Activated naive CD8-positive, alpha-beta T cell treated with anti-CD3 and anti-CD28 coated beads, Interleukin-2, amount 10 ng/mL, durations not matched to agents 7 days and 5 days (primary cell): ENCODE measurements around the gene SLC8B1. TPM values are rescaled to one million over a fixed set of nuclear protein-coding genes. Genes with fewer than 3 reads are reported as not detected.
A peak's percentile ranks its signal among the peaks of the same experiment; 100 is the strongest.

ENCODE experiments used
- ATAC-seq: fragments of 150-1000 bp; cut with Tn5 transposase; one replicate; pipeline ENCODE4 v1.10.0; 2021; ENCODE audit warnings: low read depth, moderate library complexity
- POLR2A ChIA-PET: fragments of 350-600 bp; sonication (Branson Sonifier 250); formaldehyde crosslinking; loops from one replicate; lab custom pipeline; 2021; ENCODE audit warnings: antibody characterized with exemption; lab: Charles Lee
- DNase-seq: peaks from one replicate; pipeline ENCODE4 v3.0.0; 2021
- H3K27ac Mint-ChIP-seq: one replicate; pipeline ENCODE4 v1.8.0; 2022; ENCODE audit warnings: mild to moderate bottlenecking, mixed read lengths
- H3K27me3 Mint-ChIP-seq: one replicate; pipeline ENCODE4 v1.8.0; 2022; ENCODE audit warnings: mild to moderate bottlenecking, moderate library complexity, mixed read lengths
- H3K36me3 Mint-ChIP-seq: one replicate; pipeline ENCODE4 v1.8.0; 2021; ENCODE audit warnings: mild to moderate bottlenecking, mixed read lengths
- H3K4me1 Mint-ChIP-seq: one replicate; pipeline ENCODE4 v1.8.0; 2021; ENCODE audit warnings: mixed read lengths
- H3K4me3 Mint-ChIP-seq: one replicate; pipeline ENCODE4 v1.8.0; 2022; ENCODE audit warnings: mild to moderate bottlenecking, moderate library complexity, mixed read lengths
- H3K9me3 Mint-ChIP-seq: one replicate; pipeline ENCODE4 v1.8.0; 2021; ENCODE audit warnings: mixed read lengths
- total RNA-seq, 2 experiments: library from RNA; stranded (reverse); gene quantifications; one replicate each; pipeline ENCODE4 v1.2.3, GENCODE V29; 2021

SLC8B1 gene
- 10 to 100 TPM; 42.1 to 42.4 TPM for total RNA-seq

- Mint-ChIP-seq H3K36me3 (peaks cover 14% of the 10 kb centered on the region), H3K9me3 (no peaks in the 10 kb centered on the region), H3K27me3 (peaks cover 4% of the 10 kb centered on the region), H3K4me1 (peaks cover 15% of the 10 kb centered on the region), H3K4me3 (peak within 1 kb of the TSS; percentile 93), H3K27ac (peak within 1 kb of the TSS; percentile 68)
- POLR2A ChIA-PET, result interaction anchor here (0.5 to 1.7 kb wide), 10 partner anchors 11 to 823 kb away, joined by 3 to 9 read pairs (median 4); partner anchors contain the start of genes PLBD2 and SDSL
- ATAC-seq (peak; percentile 89), DNase-seq (peak; percentile 95)
These were observed at the start of gene SLC8B1 for GRCh38 chr12:113334786-113335539. Gene SLC8B1, minus strand, starts transcription at chr12:113335109. Its CDS starts 2,231 bp downstream, at chr12:113332878.

DNA sequence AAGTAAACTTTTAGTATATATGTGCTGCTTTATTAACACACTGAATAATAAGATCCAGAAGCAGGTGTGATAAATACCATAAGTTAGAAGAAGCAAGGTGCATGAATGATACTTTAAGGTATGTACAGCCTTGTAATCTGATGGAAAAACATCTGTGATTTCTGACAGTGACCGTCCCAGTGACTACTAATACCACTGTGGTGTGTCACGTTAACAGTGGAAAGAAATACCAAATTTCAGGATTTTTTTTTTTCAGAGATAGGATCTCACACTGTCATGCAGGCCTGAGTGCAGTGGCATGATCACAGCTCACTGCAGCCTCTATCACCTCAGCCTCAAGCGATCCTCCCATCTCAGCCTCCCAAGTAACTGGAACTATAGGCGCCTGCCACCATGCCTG is 47.3 kb upstream of the SLC8B1 start:
- Mint-ChIP-seq H3K36me3 (peaks cover 6% of the 10 kb centered on the region), H3K27ac (no peak overlapping the region)

DNA sequence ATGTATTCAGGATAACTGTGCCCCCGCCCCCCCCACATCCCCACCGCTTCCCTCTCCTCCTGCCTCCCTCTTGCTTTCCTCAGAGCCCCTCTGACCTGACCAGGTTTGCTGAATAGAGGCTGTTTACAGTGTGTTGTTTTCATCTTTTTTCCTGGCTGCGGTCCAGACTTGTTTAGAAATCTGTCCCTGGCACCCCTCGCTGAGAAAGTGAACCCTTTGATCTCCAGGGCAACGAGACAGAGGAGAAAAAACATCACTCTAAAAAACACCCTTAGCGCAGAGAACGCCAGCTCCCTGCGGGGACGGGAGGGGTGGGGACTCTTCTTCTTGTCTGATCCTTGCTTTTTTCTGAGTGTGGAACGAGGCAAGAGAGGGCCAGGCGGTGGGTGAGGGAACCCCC is 46.3 kb upstream of the SLC8B1 start:
- H3K4me3 Mint-ChIP-seq, result no peak overlapping the region
- no peaks in the 10 kb centered on the region for H3K4me1 Mint-ChIP-seq
- no peak for DNase-seq

More for the DNA sequence above, 47.3 kb upstream of the SLC8B1 start:
- Mint-ChIP-seq H3K27me3 (no peaks in the 10 kb centered on the region), H3K4me3 (no peak overlapping the region), H3K4me1 (no peaks in the 10 kb centered on the region), H3K9me3 (no peaks in the 10 kb centered on the region)
- DNase-seq (no peak), ATAC-seq (no peak)
- POLR2A ChIA-PET, result no interaction called here

GRCh38 chr12:113378291-113378690 is 43.4 kb upstream of the SLC8B1 start:
- H3K9me3 Mint-ChIP-seq, result no peaks in the 10 kb centered on the region

More for the DNA sequence above, 46.3 kb upstream of the SLC8B1 start:
- H3K27me3 Mint-ChIP-seq, result no peaks in the 10 kb centered on the region
- H3K36me3 Mint-ChIP-seq, result peaks cover 6% of the 10 kb centered on the region
- no peaks in the 10 kb centered on the region for H3K9me3 Mint-ChIP-seq
- no peak for ATAC-seq
- H3K27ac Mint-ChIP-seq, result no peak overlapping the region
- POLR2A ChIA-PET, result no interaction called here

GRCh38 chr12:113374823-113375428 is 40.0 kb upstream of the SLC8B1 start:
- Mint-ChIP-seq H3K27me3 (no peaks in the 10 kb centered on the region), H3K4me3 (no peak overlapping the region), H3K9me3 (no peaks in the 10 kb centered on the region), H3K4me1 (peaks cover 6% of the 10 kb centered on the region), H3K36me3 (peaks cover 14% of the 10 kb centered on the region), H3K27ac (no peak overlapping the region)
- DNase-seq, result no peak
- no peak for ATAC-seq
- POLR2A ChIA-PET, result no interaction called here

More at GRCh38 chr12:113378291-113378690, 43.4 kb upstream of the SLC8B1 start:
- Mint-ChIP-seq H3K27ac (no peak overlapping the region), H3K36me3 (peaks cover 13% of the 10 kb centered on the region), H3K27me3 (no peaks in the 10 kb centered on the region), H3K4me1 (no peaks in the 10 kb centered on the region), H3K4me3 (no peak overlapping the region)
- ATAC-seq, result no peak
- POLR2A ChIA-PET, result no interaction called here
- DNase-seq, result no peak

DNA sequence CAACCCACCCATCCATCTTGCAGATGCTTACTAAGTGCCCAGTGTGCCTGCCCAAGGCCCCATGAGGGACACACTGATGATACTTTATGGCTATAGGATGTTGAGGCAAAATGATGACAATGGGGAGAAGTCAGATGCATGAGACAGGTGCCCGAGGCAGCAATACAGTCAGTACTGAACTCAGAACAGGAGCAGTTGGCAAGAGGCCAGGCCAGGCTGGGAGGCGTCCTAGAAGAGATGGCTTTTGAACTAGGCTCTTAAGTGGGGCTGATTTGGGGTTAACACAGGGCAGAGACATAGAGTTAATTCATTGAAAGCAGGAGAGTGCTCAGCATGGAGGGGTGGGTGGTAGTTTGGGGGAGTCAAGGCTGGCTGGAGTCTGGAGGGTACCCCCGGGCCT is 39.1 kb upstream of the SLC8B1 start:
- Mint-ChIP-seq H3K4me3 (no peak overlapping the region), H3K27me3 (no peaks in the 10 kb centered on the region), H3K36me3 (peaks cover 14% of the 10 kb centered on the region), H3K27ac (no peak overlapping the region), H3K9me3 (no peaks in the 10 kb centered on the region), H3K4me1 (peaks cover 6% of the 10 kb centered on the region)
- POLR2A ChIA-PET, result no interaction called here
- no peak for DNase-seq
- no peak for ATAC-seq

DNA sequence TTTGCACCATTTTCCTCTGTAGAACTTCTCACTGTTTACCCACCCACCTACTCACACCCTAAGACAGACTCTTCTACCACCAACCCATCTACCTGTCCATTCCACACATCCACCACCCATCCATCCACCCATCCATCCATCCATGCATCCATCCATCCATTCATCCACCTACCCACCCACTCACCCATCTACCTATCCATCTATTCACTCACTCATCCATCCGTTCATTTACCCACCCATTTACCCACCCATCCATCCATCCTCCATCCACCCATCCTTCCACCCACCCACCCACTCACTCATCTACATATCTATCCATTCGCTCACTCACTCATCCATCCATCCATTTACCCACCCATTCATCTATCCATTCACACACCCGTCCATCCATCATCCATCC is 38.5 kb upstream of the SLC8B1 start:
- POLR2A ChIA-PET, result no interaction called here
- H3K27me3 Mint-ChIP-seq, result no peaks in the 10 kb centered on the region
- ATAC-seq, result no peak
- no peak overlapping the region for H3K27ac Mint-ChIP-seq
- no peak overlapping the region for H3K4me3 Mint-ChIP-seq
- peaks cover 14% of the 10 kb centered on the region for H3K36me3 Mint-ChIP-seq
- H3K9me3 Mint-ChIP-seq, result no peaks in the 10 kb centered on the region
- peaks cover 6% of the 10 kb centered on the region for H3K4me1 Mint-ChIP-seq
- no peak for DNase-seq

GRCh38 chr12:113372371-113372770 is 37.5 kb upstream of the SLC8B1 start:
- ATAC-seq (no peak), DNase-seq (no peak)
- Mint-ChIP-seq H3K4me1 (peaks cover 6% of the 10 kb centered on the region), H3K36me3 (peaks cover 12% of the 10 kb centered on the region), H3K9me3 (no peaks in the 10 kb centered on the region), H3K4me3 (no peak overlapping the region), H3K27ac (no peak overlapping the region), H3K27me3 (no peaks in the 10 kb centered on the region)
- POLR2A ChIA-PET, result no interaction called here

- Mint-ChIP-seq H3K27ac (no peak overlapping the region), H3K36me3 (peaks cover 12% of the 10 kb centered on the region), H3K4me3 (no peak overlapping the region)
These were observed 36.9 kb upstream of the SLC8B1 start for GRCh38 chr12:113371808-113372207.

GRCh38 chr12:113370923-113371682 is 36.2 kb upstream of the SLC8B1 start:
- H3K9me3 Mint-ChIP-seq, result no peaks in the 10 kb centered on the region
- H3K27ac Mint-ChIP-seq, result no peak overlapping the region
- peaks cover 12% of the 10 kb centered on the region for H3K36me3 Mint-ChIP-seq
- ATAC-seq, result no peak
- no peak for DNase-seq
- H3K4me3 Mint-ChIP-seq, result no peak overlapping the region
- H3K4me1 Mint-ChIP-seq, result peaks cover 6% of the 10 kb centered on the region
- no peaks in the 10 kb centered on the region for H3K27me3 Mint-ChIP-seq
- POLR2A ChIA-PET, result no interaction called here

More at GRCh38 chr12:113371808-113372207, 36.9 kb upstream of the SLC8B1 start:
- Mint-ChIP-seq H3K4me1 (peaks cover 6% of the 10 kb centered on the region), H3K9me3 (no peaks in the 10 kb centered on the region), H3K27me3 (no peaks in the 10 kb centered on the region)
- POLR2A ChIA-PET, result interaction anchor here (0.6 kb wide), 1 partner anchor 37 kb away, joined by 3 read pairs; the partner anchor contains the start of gene SLC8B1
- ATAC-seq (no peak), DNase-seq (no peak)

DNA sequence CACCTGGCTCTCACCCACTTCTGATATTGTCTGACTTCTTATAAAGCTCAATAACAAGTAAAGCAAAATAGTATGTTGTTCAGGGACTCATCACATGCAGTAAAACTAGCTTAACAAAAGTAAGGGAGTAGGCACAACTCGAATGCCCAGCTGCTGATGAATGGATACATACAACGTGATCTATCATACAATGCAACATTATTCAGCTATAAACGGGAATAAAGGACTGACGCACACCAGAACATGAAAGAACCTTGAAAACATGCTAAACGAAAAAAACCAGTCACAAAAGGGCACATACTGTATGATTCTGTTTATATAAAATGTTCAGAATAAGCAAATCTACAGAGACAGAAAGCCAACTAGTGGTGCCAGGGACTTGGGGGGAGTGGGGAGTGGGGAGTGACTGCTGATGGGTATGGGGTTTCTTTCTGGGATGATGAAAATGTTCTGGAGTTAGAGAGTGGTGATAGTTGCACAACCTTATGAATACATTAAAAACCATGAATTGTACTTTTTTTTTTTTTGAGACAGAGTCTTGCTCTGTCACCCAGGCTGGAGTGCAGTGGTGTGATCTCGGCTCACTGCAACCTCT is 34.6 kb upstream of the SLC8B1 start:
- Mint-ChIP-seq H3K36me3 (peaks cover 7% of the 10 kb centered on the region), H3K4me1 (peaks cover 6% of the 10 kb centered on the region), H3K4me3 (no peak overlapping the region), H3K27me3 (no peaks in the 10 kb centered on the region), H3K27ac (no peak overlapping the region), H3K9me3 (no peaks in the 10 kb centered on the region)
- ATAC-seq (no peak), DNase-seq (no peak)
- POLR2A ChIA-PET, result no interaction called here

DNA sequence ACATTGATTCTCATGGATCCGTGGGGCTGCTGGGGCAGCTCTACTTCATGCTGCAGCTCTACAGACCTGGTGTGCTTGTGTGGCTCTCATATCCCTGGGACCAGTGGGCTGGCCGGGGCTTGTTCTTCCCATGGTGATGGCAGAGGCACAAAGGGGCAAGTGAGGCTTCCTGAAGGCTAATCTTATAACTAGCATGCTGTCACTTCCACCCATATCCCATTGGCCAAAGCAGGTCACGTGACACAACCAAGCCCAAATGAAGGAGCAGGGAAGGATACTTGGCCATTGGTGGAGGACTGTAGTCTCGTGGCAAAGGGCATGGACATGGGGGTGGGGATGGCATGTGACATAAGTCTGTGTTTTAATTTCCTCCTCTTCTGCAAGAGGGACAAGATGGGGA is 33.4 kb upstream of the SLC8B1 start:
- Mint-ChIP-seq H3K27me3 (no peaks in the 10 kb centered on the region), H3K27ac (no peak overlapping the region), H3K4me3 (no peak overlapping the region), H3K36me3 (peaks cover 1% of the 10 kb centered on the region), H3K4me1 (peaks cover 6% of the 10 kb centered on the region), H3K9me3 (no peaks in the 10 kb centered on the region)
- ATAC-seq (no peak), DNase-seq (no peak)
- POLR2A ChIA-PET, result no interaction called here

- ATAC-seq (no peak), DNase-seq (no peak)
- POLR2A ChIA-PET, result no interaction called here
- no peaks in the 10 kb centered on the region for H3K36me3 Mint-ChIP-seq
- H3K9me3 Mint-ChIP-seq, result no peaks in the 10 kb centered on the region
- H3K27ac Mint-ChIP-seq, result no peak overlapping the region
- peaks cover 8% of the 10 kb centered on the region for H3K4me1 Mint-ChIP-seq
- no peaks in the 10 kb centered on the region for H3K27me3 Mint-ChIP-seq
- no peak overlapping the region for H3K4me3 Mint-ChIP-seq
These were observed 31.9 kb upstream of the SLC8B1 start for GRCh38 chr12:113366827-113367226.
